ENCODE data around the gene ACAT2. TPM values are rescaled to one million over a fixed set of nuclear protein-coding genes. Genes with fewer than 3 reads are reported as not detected.

ACAT2 gene
- total and polyA plus RNA-seq, 11 donors: 1.3 to 18.1 (median 7.3) TPM

- Histone ChIP-seq H3K4me1 (peaks cover 0 to 13% (median 0%) of the 10 kb centered on the region in 12 donors), H3K9me3 (no peaks in the 10 kb centered on the region), H3K27me3 (no peaks in the 10 kb centered on the region), H3K4me3 (no peak overlapping the region), H3K36me3 (no peaks in the 10 kb centered on the region), H3K27ac (no peak overlapping the region)
- TF ChIP-seq CTCF (IDR thresholded peaks at IDR 0.05) (no peak), POLR2A (IDR thresholded peaks at IDR 0.05) (no peak)
- ATAC-seq (no peak), DNase-seq (no peak)
- WGBS, 4 donors: 91 to 95% (median 93%) methylated on average over 13 of the region's 13 CpGs
- intact Hi-C loops (cut with DNase I): no loop called here
Measured at GRCh38 chr6:159826004-159826403, 64.2 kb downstream of the ACAT2 start.

DNA sequence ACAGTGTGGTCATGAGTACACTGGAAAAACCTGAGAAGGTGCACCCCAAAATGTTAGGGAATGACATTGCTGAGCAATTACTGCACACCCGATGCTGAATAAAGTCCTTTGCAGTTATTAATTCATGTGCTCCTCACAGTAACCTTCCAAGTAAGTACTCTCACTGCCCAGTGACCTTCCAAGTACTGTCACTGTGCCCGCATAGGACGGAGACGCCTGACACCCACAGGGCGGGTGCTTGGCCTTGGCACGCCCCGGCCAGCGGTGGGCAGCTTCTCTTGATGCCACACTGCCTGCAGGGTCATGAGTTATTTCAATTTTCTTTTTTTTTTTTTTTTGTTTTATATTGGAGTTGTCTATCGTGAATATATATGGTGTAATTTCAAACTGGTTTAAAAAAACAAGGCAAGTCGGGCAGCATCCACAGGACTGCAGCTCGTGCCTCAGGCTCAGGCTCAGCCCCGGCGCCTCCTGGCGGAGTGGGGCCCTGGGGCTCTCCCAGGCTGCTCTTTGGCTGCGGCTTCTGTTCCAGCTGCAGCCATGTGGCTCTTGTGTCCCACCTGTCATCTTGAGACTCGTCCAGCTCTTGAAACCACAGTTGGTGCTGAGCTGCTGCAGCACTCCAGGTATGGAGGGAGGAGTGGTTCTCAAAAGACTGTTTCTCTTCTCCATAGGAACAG is 65.3 kb downstream of the ACAT2 start:
- TF ChIP-seq POLR2A (IDR thresholded peaks at IDR 0.05): no peak
- no peak for TF ChIP-seq CTCF (IDR thresholded peaks at IDR 0.05)
- Histone ChIP-seq H3K4me1 (peaks cover 0 to 13% (median 0%) of the 10 kb centered on the region in 12 donors), H3K4me3 (no peak overlapping the region), H3K9me3 (no peaks in the 10 kb centered on the region), H3K27ac (no peak overlapping the region), H3K27me3 (no peaks in the 10 kb centered on the region), H3K36me3 (no peaks in the 10 kb centered on the region)
- ATAC-seq: peak in 2 of 4 donors; percentile 23 to 45
- intact Hi-C loops (cut with DNase I): no loop called here
- DNase-seq: peak in 1 of 5 donors; percentile 52
- 86 to 87% (median 87%) methylated on average over 16 of the region's 16 CpGs for WGBS, 4 donors

- ATAC-seq (no peak), DNase-seq (no peak)
- H3K27ac ChIP-seq: no peak overlapping the region
- 46 to 54% (median 50%) methylated on average over 7 of the region's 7 CpGs for WGBS, 4 donors
- H3K4me3 ChIP-seq: no peak overlapping the region
- H3K36me3 ChIP-seq: no peaks in the 10 kb centered on the region
- H3K4me1 ChIP-seq: peaks cover 0 to 13% (median 0%) of the 10 kb centered on the region in 12 donors
- H3K9me3 ChIP-seq: no peaks in the 10 kb centered on the region
- no peaks in the 10 kb centered on the region for H3K27me3 ChIP-seq
- intact Hi-C loops (cut with DNase I): no loop called here
- TF ChIP-seq CTCF (IDR thresholded peaks at IDR 0.05) (no peak), POLR2A (IDR thresholded peaks at IDR 0.05) (no peak)
Measured at GRCh38 chr6:159828074-159828473, 66.2 kb downstream of the ACAT2 start.

Other genes starting within 250 kb of the ACAT2 start
- gene SOD2, start 68.8 kb upstream of the ACAT2 start, total RNA-seq: 1,000 to 10,000 TPM in 1 of 9 donors, 100 to 1,000 TPM in 8; 599 to 1,000 (median 741) TPM
- gene SOD2, start 68.8 kb upstream of the ACAT2 start, polyA plus RNA-seq: 100 to 1,000 TPM; 263 to 459 TPM
- gene WTAP, start 34.5 kb upstream of the ACAT2 start, total RNA-seq: 10 to 100 TPM; 39.0 to 70.2 (median 48.2) TPM
- 10 to 100 TPM; 30.7 to 75.3 TPM for gene WTAP, start 34.5 kb upstream of the ACAT2 start, polyA plus RNA-seq
- 100 to 1,000 TPM; 107 to 184 (median 142) TPM for gene TCP1, start 27.6 kb downstream of the ACAT2 start, total RNA-seq
- 100 to 1,000 TPM in 1 of 2 donors, 10 to 100 TPM in 1; 89.2 to 241 TPM for gene TCP1, start 27.6 kb downstream of the ACAT2 start, polyA plus RNA-seq
- 10 to 100 TPM; 52.4 to 91.1 (median 61.4) TPM for gene MRPL18, start 28.4 kb downstream of the ACAT2 start, total RNA-seq
- gene MRPL18, start 28.4 kb downstream of the ACAT2 start, polyA plus RNA-seq: 100 to 1,000 TPM; 114 to 145 TPM
- under 1 TPM in 4 of 9 donors, not detected in 5; 0.19 to 0.67 (median 0.26) TPM for gene PNLDC1, start 38.2 kb downstream of the ACAT2 start, total RNA-seq
- gene PNLDC1, start 38.2 kb downstream of the ACAT2 start, polyA plus RNA-seq: under 1 TPM in 1 of 2 donors, not detected in 1; 0.04 TPM
- under 1 TPM in 2 of 9 donors, not detected in 7; 0.05 to 0.08 TPM for gene MAS1, start 128.9 kb downstream of the ACAT2 start, total RNA-seq
- not detected for gene MAS1, start 128.9 kb downstream of the ACAT2 start, polyA plus RNA-seq
- 100 to 1,000 TPM in 2 of 9 donors, 10 to 100 TPM in 7; 49.3 to 111 (median 74.0) TPM for gene IGF2R, start 207.0 kb downstream of the ACAT2 start, total RNA-seq
- gene IGF2R, start 207.0 kb downstream of the ACAT2 start, polyA plus RNA-seq: 10 to 100 TPM; 15.4 to 38.0 TPM

Data from heart left ventricle (tissue), 16 donors.